ENCODE measurements around the gene CORO7.
"Not testable (repeated sequence)": the region's sequence is repeated elsewhere in the genome, so short reads cannot be mapped to it uniquely, and the experiment has no call there.

The CORO7 gene

GRCh38 chr16:4349332-4349731 is 67.1 kb downstream of the CORO7 start:
- no peak for DNase-seq

DNA sequence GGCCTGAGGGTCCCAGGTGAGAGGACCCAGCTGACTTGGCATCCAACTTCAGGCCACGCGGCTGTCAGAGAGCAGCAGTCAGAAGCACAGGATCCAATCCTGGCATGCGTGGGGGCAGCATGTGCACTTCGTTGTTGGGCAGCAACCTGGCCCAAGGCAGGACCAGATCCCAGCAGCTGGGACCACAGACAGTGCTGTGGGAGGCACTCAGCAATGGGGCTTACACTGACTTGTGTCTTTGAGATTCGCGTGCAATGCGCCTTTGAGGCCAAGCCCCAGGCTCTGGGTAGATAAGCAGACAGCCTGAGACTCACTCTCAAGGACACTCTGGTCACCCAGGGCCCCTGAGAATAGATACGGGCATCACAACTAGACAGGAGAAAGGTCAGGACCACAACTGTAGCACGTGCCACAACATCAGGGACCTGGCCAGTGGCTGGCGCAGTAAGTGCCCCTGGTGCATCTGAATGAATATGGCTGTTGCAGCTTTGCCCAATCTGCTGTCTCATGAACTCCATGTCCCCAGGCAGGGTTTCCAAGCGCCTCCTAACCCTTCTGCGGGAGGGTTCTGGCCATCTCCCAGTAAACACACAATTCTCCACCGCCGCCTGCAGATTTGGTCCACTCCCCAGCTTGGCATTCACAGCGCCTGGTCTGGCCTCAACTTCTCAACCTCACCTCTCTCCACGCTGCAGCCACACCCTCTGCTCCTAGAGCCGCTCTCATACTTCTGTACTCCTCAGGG is 68.5 kb downstream of the CORO7 start:
- DNase-seq: no peak

- DNase-seq: peak; percentile 78
Observed at GRCh38 chr16:4347010-4347409, 69.4 kb downstream of the CORO7 start.

DNA sequence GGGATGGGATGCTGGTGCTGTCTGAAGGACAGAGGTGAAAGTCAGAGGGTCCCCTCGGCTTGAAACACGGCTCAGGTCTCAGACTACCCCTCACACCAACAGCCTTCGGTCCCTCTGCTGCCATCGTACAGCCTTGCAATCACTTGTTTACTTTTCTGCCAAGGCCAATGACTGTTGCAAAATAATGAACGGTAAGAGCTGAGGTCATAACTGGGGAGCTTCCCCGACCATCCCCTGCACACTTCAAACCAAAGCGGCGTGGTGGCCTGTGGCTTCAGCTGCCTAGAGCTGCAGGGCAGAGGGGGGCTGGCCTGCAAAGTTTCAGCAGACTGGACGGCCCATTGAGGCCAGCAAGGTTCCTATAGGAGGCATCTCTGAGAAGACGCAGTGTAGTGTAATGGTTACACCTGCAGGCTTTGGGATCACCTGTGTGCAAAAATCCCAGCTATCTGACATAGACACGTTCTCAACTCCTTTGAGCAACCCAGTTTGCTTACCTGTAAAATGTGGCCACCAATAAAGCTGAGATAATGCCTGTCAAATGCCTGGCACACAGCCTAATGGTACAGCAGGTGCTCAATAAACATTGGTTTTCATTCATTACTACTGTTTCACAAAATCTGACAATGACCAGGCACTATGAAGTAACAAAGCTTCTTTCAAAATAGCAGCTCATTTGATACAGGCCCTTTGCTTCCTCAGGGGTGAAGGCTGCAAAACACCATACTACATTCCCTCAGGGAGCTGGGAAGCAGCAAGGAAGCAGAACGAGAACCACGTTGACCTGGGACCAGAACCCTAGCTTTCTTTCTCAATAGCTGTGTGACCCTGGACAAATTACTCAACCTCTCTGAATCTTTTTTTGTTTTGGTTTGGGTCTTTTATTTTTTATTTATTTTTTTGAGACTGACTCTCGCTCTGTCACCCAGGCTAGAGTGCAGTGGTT is 70.3 kb downstream of the CORO7 start:
- DNase-seq: peak; percentile 57

GRCh38 chr16:4344983-4345835 is 71.2 kb downstream of the CORO7 start:
- no peak for DNase-seq

DNA sequence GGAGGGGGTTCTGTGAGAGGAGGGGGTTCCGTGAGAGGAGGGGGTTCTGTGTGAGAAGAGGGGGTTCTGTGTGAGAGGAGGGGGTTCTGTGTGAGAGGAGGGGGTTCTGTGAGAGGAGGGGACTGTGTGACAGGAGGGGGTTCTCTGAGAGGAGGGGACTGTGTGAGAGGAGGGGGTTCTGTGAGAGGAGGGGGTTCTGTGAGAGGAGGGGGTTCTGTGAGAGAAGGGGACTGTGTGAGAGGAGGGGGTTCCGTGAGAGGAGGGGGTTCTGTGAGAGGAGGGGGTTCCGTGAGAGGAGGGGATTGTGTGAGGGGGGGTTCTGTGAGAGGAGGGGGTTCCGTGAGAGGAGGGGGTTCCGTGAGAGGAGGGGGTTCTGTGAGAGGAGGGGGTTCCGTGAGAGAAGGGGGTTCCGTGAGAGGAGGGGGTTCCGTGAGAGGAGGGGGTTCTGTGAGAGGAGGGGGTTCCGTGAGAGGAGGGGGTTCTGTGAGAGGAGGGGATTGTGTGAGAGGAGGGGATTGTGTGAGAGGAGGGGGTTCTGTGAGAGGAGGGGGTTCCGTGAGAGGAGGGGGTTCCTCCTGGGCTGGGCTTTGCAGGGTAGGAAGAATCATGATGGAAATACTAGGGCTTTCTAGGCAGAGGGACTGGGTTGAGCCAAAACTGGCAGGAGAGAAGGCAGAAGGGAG is 72.0 kb downstream of the CORO7 start:
- DNase-seq: not testable (repeated sequence)

GRCh38 chr16:4342866-4343744 is 73.3 kb downstream of the CORO7 start:
- DNase-seq: no peak

DNA sequence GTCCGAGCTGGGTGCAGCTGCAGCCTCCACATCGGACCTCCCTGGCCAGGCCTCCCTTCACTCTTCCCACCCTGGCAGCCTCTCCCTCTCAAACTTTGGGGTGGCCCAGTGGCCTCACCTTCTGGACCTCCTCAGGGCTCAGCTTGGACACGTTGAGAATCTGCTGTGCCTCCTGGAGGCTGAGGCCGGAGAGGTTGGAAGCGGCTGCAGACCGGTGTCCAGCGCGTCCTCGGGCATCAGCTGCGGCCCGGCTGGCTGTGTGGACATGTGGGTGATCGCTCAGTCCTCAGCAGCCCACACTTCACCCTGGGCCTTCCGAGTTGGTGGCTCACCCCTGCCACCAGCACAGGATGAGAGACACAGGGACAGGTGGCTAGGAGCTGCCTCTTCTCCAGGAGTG is 75.1 kb downstream of the CORO7 start:
- no peak for DNase-seq

- no peak for DNase-seq
Observed at GRCh38 chr16:4340443-4340842, 76.0 kb downstream of the CORO7 start.

GRCh38 chr16:4339909-4340308 is 76.5 kb downstream of the CORO7 start:
- DNase-seq: no peak

DNA sequence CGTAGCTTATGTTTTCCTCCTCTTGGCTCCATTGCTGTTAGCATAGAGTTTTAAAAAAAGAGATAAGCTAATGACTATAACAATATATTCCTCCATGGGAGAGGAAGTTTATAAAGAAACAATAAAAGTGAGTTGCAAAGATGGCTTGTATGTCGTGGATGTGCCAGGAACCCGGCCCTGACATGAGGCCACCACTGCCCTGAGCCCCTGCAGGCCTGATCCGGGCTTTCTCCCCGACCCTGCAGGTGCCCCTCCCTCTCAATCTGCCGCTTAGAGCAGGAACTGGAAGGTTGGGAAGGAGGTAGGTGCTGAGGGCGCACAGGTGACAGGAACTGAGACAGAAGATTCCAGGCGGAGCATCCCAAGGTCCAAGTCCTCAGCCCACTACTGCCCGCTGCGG is 76.9 kb downstream of the CORO7 start:
- DNase-seq: no peak

- no peak for DNase-seq
Observed at GRCh38 chr16:4338712-4339299, 77.6 kb downstream of the CORO7 start.

DNA sequence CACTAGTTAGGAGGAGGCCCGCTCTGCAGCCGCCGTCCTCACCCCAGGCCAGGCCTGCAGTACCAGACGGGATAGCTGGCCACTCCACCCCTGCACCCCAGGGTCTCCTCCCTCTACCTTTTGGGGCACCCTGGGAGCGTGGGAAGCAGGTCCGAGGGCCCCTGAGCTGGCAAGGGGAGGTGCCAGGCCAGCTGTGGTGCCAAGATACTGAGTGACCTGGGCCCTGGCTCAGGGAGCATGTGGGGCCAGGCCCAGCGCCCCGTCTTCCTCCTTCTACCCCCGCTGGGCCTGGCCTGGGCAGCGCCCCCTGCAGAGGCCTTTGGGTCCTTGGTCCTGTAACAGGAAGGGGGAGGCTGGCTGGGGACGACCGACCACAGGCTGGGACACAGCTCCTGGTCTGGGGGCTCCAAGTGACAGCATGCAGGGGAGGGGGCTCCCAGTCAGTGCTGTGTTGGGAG is 78.2 kb downstream of the CORO7 start:
- no peak for DNase-seq

DNA sequence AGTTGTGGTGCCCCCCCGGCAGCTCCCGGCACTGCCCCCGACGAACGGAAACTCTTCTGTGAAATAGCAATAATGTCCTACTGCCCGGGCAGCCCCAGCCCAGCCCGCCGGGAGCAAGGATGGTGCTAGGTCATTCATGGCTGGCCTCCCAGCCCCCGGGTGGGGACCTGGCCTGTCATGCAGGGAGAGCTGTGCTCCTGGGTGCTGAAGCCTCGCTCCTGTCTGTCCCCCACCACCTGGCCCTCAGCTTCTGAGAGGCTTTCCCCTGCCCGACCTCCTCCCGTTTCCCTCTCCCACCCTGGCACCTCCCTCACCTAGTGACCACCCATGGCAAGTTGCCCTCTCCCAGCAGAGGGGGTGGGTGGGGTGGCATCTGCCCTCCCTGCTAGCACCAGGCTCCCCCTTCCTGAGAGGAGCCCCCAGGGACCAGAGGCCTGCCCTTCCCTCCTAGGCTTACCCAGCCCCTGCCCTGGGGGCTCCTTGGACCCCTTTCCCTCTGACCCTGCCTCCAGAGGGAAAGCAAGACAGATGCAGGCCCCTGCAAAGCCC is 78.8 kb downstream of the CORO7 start:
- no peak for DNase-seq

GRCh38 chr16:4336701-4337539 is 79.5 kb downstream of the CORO7 start:
- no peak for DNase-seq

DNA sequence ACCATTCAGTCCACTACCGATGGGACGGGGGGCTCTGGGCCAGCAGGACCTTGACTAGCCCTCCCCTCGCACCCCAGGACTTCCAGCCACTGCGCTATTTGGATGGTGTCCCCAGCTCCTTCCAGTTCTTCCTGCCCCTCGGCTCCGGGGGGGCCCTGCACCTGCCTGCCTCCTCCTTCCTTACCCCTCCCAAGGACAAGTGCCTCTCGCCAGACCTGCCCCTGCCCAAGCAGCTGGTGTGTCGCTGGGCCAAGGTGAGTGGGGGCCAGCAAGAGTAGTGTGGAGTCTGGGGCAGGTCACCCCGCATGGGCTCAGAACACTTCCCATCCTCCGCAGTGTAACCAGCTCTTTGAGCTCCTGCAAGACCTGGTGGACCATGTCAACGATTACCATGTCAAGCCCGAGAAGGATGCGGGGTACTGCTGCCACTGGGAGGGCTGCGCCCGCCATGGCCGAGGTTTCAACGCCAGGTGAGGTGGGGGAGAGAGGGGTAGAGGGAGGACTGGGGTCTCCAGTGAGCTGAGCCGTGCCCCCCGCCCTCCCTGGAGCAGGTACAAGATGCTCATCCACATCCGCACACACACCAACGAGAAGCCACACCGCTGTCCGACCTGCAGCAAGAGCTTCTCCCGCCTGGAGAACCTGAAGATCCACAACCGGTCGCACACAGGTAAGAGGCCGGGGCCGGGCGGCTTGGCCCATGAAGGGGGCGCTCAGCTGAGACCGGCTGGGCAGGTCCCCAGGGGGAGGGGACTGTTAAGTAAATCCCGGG is 81.5 kb downstream of the CORO7 start:
- DNase-seq: no peak

- not testable (repeated sequence) for DNase-seq
Observed at GRCh38 chr16:4333714-4334113, 82.7 kb downstream of the CORO7 start.

DNA sequence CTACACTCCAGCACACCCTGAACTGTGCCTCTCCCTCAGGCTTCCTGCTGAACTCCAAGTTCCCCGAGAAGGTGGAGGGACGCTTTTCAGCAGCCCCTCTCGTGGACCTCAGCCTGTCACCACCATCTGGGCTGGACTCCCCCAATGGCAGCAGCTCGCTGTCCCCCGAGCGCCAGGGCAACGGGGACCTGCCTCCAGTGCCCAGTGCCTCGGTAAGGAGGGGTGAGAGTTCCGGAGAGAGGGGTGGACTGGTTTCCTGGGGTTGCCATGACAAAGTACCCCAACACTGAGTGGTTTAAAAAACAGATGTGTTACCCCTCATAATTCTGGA is 83.1 kb downstream of the CORO7 start:
- no peak for DNase-seq
